Measurements from ENCODE around the gene IGF2BP3.

DNA sequence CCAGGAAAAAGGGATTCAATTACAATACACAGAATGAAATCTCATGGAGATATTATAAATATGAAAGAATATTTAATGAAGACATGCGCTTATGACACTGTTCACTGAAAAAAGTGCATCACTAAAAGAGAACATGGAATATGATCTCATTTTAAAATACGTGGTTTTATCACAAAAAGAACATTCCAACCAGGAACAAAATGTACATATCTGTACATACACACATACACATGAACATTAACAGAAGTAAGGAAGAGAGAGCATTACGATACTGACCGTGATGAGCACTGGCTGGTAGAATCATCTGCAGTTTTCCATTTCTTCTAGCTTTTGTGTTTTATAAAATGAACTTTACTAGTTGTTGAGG lies 39.4 kb downstream of the IGF2BP3 start:
- TF ChIP-seq CTCF (conservative IDR thresholded peaks at IDR 0.05; ENCODE audit: low read length): no peak
- no peak for TF ChIP-seq EZH2phosphoT487 (IDR thresholded peaks at IDR 0.05; ENCODE audit: borderline replicate concordance, low read depth, low read length)
